GM10266 (cell line): Measurements from ENCODE around the gene ADAM19.
"Not testable (repeated sequence)": the region's sequence is repeated elsewhere in the genome, so short reads cannot be mapped to it uniquely, and the experiment has no call there.

Experiments
- DNase-seq: peaks from one replicate; pipeline ENCODE4 v3.0.0; 2012; ENCODE audit errors: extremely low spot score
- TF ChIP-seq, protein P1 (sequence below): IDR thresholded peaks from 2 replicates; pipeline ENCODE4 v1.5.1; 2012; ENCODE audit warnings: mild to moderate bottlenecking, low read depth; ENCODE audit not compliant: control insufficient read depth, insufficient read depth; ENCODE audit errors: missing control alignments

Gene ADAM19

DNA sequence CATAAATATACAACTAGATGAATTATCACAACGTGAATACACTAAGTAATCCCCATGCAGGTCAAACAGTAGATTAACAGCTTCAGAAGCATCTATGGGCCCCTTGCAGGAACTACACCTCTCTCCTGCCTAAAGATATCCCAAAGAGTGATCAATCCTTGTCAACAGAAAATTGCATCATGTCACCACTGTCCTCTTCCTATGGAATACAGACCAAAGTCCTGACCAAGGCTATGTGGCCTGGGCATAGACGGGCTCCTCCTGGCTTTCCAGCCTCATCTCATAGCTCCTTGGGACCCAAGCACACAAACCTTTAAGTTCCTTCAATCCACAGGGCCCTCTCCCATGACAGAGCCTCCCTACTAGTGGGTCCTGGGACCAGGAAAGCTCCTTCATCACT is 90.2 kb downstream of the ADAM19 start:
- TF ChIP-seq, protein P1, sequence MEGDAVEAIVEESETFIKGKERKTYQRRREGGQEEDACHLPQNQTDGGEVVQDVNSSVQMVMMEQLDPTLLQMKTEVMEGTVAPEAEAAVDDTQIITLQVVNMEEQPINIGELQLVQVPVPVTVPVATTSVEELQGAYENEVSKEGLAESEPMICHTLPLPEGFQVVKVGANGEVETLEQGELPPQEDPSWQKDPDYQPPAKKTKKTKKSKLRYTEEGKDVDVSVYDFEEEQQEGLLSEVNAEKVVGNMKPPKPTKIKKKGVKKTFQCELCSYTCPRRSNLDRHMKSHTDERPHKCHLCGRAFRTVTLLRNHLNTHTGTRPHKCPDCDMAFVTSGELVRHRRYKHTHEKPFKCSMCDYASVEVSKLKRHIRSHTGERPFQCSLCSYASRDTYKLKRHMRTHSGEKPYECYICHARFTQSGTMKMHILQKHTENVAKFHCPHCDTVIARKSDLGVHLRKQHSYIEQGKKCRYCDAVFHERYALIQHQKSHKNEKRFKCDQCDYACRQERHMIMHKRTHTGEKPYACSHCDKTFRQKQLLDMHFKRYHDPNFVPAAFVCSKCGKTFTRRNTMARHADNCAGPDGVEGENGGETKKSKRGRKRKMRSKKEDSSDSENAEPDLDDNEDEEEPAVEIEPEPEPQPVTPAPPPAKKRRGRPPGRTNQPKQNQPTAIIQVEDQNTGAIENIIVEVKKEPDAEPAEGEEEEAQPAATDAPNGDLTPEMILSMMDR: no peak
- DNase-seq: no peak

DNA sequence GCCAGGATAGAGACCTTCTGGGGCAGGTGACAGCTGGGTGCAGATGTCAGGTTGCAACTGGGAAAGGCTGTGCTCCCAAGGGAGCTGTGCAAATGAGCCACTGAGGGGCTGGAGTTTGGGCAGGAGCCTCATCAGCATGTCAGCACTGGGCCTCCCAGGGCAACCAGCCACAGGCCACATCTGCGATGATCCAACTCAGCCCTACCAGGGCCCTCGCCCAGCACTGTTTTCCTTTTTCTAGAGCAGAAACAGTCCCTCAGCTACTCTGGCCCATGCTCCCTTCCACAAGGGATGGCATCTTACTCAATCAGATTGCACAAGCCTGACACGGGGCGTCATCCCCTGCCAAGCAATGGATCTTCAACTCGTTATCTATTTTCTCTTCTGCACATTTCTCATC is 90.8 kb downstream of the ADAM19 start:
- no peak for DNase-seq
- TF ChIP-seq, protein P1: no peak

DNA sequence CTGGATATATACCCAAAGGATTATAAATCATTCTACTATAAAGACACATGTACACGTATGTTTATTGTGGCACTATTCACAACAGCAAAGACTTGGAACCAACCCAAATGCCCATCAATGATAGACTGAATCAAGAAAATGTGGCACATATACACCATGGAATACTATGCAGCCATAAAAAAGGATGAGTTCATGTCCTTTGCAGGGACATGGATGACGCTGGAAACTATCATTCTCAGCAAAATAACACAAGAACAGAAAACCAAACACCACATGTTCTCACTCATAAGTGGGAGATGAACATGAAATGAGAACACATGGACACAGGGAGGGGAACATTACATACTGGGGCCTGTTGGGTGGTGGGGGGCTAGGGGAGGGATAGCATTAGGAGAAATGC is 92.9 kb downstream of the ADAM19 start:
- not testable (repeated sequence) for DNase-seq

DNA sequence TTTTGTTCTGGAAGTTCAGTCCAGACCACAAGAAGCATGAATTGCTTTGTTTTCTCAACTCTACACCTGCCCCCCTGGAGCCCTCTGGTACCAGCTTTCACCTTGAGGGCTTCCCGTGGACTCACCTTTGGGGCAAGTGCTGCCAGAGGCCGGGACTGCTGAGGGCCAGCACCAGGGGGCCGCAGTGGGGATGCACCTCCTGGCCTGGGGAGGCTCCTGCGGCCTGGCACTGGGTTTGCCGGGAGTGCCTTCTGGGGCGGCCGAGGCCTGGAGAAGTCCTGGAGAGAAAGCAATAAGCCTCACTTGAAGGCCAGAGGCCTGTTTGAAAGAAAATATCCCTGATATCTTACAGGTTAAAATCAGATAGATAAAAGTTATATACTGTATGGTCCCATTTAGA is 93.9 kb downstream of the ADAM19 start:
- TF ChIP-seq, protein P1: no peak
- DNase-seq: no peak

DNA sequence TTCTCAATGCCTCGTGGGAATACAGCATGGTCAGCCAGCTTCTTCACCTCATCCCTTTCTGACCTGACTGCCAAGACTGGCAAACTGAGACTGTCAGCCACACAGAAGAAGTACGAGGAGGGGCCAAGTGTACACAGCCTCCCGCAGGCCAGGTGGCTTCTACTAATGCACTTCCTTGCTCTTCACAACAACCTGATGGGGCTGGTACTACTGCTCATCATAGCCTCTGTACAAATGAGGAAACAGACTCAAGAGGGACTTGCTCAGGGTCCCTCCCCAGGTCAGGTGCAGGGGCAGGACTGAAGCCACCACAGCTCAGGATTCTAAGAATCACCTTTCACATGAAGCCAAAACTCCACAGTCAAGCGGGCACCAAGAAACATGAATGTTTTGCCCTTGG is 94.3 kb downstream of the ADAM19 start:
- no peak for DNase-seq
- TF ChIP-seq, protein P1: no peak

DNA sequence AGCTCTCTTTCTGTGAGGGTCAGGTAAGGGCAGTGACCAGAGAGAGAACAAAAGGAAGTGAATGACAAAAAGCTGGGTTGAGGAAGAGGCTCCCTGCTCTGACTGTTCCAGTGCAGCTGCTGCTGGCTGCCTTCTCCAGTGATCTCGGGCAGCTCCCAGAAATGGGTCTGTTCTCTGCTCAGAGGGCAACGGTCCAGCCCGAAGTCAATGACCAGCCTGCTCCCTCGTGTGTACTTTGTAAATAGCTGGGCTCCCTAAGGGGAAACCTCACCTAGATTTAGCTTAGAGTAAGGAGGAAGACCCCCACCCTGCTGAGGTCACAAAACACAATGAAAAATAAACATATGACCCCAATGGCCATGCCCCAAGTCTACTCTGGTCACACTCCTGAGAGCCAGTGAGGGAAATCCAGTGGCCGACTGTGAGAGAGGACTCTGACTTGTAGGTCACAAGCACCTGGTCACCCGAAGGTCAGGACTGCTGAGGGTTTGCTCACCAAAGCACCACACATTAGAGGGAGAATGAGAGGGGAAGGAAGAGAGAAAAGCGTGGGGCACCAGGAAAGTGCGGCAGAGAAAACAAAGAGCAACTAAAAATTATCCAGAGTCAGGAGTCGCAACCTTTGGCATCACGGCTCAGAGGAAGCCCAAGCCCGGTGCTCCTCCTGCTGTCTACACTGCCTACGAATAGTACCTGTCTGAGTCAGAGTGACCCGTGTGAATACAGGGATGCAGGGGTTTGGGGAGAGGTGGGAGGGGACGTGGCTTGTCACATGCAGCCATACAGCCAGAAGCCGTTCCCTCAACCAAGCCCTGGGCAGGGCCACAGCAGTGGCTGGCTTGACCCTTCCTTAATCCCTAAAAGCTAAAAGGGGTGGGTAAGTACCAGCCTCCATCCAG is 95.7 kb downstream of the ADAM19 start:
- TF ChIP-seq, protein P1: no peak
- DNase-seq: no peak

DNA sequence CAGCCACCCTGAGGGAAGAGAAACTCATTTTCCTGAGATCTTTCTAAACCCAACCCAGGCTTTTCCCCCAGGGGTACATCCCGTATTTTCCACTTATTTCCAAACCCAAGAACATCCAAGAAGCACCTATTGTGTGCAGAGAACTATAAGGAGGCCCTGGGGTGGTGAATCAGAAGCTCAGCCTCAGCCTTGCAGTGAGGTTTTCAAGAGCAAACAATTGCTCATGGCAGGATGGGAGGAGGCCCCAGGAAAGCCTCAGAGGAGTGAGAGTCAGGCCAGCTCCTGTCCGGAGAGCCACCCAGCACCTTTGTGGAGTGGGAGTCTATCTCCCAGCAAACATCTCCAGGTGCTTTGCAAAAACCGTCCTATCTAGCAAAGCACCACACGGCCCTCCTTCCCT is 96.4 kb downstream of the ADAM19 start:
- TF ChIP-seq, protein P1: no peak
- no peak for DNase-seq
